ENCODE results near the gene CBR3.

DNA sequence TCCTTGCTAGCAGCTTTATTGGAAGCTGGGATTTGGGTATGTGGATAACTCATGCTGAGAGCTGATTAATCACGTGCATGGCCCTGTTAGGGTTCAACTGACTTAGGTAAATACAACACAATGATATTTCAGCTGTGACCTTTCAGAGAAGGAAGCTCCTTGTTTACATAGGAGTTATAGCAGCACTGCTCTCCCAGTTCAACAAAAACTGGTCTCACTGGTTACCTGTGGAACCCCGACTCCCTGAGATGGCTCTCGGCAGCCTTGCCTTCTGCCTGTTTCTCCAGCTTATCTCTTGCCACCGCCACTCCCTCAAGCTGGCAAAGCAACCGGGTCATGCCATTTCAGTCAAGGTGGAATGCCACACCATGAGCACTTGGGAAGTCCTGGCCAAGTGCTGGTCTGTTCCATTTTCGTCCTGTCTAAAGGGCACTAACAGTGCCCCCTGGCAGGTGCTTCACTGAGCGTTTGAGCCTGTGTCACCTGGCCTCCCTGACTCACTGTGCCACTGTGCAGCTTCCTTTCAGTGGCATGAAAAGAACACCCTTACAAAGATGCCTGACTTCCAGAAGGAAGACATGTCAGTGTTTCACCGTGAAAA lies 53.3 kb downstream of the CBR3 start:
- TF ChIP-seq, protein P1, sequence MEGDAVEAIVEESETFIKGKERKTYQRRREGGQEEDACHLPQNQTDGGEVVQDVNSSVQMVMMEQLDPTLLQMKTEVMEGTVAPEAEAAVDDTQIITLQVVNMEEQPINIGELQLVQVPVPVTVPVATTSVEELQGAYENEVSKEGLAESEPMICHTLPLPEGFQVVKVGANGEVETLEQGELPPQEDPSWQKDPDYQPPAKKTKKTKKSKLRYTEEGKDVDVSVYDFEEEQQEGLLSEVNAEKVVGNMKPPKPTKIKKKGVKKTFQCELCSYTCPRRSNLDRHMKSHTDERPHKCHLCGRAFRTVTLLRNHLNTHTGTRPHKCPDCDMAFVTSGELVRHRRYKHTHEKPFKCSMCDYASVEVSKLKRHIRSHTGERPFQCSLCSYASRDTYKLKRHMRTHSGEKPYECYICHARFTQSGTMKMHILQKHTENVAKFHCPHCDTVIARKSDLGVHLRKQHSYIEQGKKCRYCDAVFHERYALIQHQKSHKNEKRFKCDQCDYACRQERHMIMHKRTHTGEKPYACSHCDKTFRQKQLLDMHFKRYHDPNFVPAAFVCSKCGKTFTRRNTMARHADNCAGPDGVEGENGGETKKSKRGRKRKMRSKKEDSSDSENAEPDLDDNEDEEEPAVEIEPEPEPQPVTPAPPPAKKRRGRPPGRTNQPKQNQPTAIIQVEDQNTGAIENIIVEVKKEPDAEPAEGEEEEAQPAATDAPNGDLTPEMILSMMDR (IDR thresholded peaks at IDR 0.05; ENCODE audit: insufficient read depth, low read depth, low read length): no peak
- no peak for TF ChIP-seq EZH2 (IDR thresholded peaks at IDR 0.05; ENCODE audit: insufficient read depth, low read length)
